CD4-positive, alpha-beta T cell treated with Interleukin-4 for 1 hour (primary cell): ENCODE results near the gene ITPKC.

Source experiments
- DNase-seq, 2 donors: peaks; one replicate each; pipeline ENCODE4 v3.0.0-alpha.2; 2020 to 2022

ITPKC gene

DNA sequence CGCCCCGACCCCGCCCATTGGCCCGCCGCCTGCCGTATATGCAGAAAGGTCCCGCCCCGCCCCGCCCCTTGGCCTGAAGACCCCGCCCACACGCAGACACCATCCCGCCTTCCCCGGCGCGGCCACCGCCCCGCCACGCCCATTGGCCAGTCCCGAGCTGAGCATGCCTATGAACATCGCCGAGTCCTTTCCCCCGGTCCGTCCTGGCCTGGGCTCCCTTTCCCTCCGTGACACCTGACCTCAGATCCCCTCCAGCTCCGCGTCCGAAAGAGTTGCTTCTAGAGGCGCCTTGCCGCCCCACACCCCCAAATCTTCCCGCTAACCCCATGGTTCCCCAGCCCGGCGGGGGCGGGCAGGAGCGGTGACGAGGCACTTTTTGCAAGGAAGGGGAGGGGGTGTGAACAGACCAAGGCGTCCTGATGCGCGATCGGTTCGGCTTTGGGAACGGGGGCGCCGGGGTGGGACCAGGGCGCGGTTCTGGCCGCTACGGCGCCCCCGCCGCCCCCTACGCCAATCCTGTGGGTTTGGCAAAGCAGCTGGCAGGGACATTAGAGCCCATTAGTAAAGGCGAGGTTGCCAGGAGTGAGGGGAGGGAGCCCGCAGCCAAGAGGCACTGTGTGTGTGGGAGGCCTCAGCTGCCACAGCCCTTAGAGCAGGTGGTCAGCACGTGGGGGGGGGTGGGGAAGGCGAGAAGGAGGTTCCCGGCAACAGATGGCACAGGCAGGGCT, 26.1 kb upstream of the ITPKC start:
- peak; percentile 88 to 89 for DNase-seq

DNA sequence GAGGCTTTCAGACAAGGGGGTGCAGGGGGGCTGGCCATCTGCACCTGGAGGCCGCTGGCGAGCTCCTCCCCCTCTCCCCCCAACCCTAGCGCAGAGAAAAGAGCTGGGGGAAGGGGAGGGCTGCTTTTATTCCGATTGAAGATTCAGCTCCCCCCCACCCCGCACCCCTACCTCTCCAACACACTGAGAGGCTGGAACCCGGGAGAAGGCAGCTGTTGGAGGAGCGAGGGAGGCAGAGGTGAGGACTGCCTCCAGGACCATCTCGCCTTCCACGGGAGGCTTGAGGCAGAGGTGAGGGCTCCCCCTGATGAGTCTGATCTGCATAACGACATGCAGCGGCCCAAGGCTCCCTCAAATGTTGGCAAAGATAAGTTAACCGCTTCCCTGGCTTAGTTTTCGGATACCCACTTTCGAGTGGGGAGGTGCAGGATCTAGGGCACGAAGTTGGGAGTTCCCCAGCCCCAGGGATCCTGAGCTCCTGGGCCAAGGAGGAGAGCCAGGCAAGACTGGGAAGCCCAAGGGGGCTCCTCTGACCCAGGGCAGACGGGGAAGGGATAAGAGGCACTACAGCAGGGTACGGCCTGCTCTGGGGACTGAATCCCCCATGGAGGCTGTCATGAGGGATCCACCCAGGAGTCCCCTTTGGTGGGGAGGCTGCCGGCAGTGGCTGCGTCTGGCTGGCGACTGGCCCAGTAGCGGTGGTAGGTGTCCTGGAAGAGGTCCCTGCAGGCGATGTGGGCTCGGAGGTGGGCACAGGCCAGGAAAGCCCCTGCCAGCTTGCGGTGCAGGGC, 25.3 kb upstream of the ITPKC start:
- no peak for DNase-seq

DNA sequence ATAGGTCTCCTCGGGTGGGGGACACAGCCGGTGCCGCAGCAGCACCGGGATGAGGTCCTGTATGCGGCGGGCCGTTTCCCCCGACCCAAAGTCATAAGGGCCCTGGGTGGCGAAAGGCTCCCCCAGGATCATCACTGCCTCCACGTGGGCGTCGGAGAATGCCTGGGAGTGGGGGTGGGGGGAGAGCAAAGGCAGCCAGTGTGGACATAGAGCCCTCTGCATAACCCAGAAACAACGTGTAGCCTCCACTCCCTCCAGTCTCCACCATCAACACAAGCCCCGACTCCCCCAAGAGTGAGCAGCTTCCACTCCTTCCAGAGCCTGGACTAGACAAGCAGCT, 24.7 kb upstream of the ITPKC start:
- no peak for DNase-seq

DNA sequence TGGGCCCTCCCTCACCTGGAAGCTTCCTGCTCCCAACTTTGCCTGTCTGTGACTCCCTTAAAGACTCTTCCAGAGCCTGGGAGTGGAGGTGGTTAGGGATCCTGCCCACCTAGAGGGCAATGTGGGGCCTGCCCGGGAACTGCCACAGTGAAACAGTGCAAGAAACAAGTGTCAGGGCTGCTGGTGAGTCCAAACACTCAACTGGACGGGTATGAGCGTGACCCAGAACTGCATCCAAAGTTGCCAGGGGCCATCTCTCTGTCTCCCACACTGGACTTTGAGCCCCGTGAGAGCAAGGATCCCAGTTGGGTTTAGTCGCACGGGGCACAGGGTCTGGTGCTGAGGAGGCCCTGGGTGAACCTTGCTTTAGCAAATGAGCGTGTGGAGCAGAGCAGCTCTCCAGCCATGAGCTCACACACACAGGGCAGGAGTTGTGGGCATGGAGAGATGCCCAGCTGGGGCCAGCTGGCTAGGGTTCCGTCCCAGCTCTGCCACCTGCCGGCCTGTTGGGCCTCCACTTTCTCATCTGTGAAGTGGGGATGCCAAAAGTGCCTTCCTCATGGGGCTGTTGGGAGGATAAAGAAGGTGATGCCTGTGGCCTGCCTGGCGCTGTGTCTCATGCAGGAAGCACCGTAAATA, 23.6 kb upstream of the ITPKC start:
- no peak for DNase-seq

DNA sequence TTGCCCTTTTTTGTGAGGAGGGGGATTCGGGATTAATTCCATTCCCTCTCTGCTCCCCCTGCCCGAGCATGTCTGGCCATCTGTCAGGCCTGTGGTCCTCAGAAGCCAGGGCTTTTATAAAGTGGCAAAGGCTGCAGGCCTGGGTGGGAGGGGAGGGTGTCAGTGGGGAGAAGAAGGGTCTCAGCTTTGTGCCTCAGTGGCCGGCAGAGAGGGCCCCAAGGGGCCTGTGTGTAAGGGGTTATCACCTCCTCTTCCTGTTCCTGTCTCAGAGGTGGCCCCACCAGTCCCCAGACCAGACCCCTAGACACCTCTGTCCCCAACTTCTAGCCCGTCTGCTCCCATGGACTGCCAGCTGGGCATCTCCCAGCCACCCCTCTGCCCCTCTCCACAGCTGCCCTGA, 23.0 kb upstream of the ITPKC start:
- no peak for DNase-seq

DNA sequence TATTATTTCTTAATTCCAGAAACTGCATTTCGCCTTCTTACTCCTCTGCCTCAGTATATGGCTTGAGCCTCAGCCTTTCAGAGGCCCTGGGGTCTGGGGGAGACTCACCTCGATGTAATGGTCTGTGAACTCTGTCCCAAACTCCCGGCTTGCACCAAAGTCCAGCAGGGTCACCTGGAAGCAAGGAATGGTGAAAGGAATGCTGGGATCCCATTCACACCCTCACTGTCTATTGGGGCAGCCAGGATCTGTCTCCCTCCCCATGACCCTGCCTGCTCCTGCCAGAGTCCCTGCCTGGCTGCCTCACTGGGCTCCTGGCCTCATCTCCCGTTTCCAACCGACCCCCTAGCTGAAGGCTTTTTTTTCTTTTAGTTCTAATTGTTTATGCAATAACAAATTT, 21.0 kb upstream of the ITPKC start:
- DNase-seq: no peak

DNA sequence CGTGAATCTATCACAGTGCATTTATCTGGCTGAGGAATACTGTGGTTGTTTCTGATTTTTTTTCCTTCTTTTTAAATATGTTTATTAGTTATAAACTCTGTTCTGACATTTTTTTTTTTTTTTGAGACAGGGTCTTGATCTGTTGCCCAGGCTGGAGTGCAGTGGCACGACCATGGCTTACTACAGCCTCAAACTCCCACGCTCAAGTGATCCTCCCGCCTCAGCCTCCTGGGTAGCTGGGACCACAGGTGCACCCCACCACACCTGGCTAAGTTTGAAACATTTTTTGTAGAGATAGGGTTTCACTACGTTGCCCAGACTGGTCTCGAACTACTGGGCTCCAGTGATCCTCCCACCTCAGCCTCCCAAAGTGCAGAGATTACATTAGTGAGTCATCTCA, 19.9 kb upstream of the ITPKC start:
- DNase-seq: no peak

- DNase-seq: no peak
These were observed 16.8 kb upstream of the ITPKC start for GRCh38 chr19:40700083-40700482.

- no peak for DNase-seq
These were observed 15.2 kb upstream of the ITPKC start for GRCh38 chr19:40701758-40702157.

DNA sequence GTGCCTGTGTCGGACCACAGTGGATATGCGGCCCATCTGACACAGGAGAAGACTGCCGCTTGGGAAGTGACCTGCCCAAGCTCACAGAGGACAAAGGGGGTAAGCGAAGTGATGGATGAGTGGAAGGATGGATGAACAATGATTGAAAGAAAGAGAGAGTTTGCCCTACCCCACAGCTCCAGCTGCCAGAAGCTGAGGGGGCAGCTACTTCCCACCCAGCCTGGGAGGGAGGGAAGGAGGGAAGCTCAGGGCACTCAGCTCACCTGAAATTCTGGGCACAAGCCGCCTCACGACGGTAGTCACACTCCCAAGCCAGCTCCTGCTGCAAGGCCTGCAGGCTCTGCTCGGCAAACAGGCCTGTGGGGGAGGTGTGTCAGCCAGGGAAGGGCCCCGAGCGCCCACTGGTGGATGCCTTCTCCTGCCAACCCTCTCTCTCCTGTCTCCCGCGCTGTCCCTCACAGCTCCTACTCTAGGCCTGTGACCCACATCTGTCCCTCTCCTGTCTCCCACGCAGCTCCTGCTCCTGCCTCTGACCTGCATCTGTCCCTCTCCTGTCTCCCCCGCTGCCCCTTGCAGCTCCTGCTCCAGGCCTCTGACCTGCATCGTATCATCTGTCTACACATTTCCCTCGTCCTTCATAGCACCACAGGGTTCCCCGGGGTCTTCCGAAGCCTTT, 14.4 kb upstream of the ITPKC start:
- no peak for DNase-seq

- DNase-seq: no peak
These were observed 13.7 kb upstream of the ITPKC start for GRCh38 chr19:40703029-40703755.

GRCh38 chr19:40704491-40705361, 12.2 kb upstream of the ITPKC start:
- DNase-seq: no peak

DNA sequence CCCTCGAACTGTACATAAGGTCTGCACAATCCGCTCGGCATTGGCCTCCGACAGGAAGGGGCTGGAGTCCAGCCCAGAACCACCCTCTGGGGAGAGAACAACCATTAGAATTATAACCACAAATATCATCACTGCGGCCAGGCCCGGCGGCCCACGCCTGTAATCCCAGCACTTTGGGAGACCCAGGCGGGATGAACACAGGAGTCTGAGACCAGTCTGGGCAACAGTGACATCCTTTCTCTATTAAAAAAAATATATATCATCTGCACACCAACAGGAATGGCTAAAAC, 11.6 kb upstream of the ITPKC start:
- DNase-seq: no peak

DNA sequence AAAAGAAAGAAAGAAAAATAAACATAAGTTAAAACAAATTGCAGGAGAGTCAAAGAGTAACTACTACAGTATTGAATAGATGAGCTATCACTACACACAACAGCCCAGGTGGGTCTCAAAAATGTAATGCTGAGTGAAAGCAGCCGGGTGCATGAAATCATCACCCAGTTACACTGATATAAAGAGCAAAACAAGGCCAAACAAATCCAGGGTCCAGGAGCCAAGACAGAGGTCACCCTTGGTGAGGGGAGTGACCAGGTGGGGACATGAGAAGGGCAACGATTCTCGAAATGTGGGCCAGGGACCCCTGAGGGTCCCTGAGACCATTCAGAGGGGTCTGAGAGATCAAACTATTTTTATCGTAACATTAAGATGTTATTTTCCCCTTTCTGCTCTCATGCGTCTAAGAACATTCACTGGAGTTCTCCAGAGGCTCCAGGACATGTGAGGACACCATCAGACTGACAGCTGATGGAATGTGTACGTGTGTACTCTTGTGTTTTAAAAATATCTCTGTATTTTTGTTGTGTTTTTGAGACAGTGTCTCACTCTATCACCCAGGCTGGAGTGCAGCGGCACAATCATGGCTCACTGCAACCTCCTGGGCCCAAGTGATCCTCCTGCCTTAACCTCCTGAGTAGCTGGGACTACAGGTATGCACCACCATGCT, 10.8 kb upstream of the ITPKC start:
- DNase-seq: no peak

DNA sequence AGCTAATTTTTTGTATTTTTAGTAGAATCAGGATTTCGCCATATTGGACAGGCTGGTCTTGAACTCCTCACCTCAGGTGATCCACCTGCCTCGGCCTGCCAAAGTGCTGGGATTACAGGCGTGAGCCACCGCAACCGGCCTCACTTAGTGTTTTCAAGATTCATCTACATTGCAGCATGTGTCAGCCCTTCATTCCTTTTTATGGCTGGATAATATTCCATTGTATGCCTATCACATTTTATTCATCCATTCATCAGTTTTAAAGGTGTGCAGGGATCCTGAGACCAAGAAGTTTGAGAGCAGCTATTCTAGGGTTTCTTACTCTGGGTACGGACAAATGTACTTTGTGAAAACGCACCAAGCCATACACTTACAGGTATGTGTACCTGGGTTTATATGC, 9.3 kb upstream of the ITPKC start:
- DNase-seq: no peak

- DNase-seq: no peak
These were observed 7.1 kb upstream of the ITPKC start for GRCh38 chr19:40709817-40710216.

GRCh38 chr19:40713939-40714338, 3.0 kb upstream of the ITPKC start:
- DNase-seq: no peak

DNA sequence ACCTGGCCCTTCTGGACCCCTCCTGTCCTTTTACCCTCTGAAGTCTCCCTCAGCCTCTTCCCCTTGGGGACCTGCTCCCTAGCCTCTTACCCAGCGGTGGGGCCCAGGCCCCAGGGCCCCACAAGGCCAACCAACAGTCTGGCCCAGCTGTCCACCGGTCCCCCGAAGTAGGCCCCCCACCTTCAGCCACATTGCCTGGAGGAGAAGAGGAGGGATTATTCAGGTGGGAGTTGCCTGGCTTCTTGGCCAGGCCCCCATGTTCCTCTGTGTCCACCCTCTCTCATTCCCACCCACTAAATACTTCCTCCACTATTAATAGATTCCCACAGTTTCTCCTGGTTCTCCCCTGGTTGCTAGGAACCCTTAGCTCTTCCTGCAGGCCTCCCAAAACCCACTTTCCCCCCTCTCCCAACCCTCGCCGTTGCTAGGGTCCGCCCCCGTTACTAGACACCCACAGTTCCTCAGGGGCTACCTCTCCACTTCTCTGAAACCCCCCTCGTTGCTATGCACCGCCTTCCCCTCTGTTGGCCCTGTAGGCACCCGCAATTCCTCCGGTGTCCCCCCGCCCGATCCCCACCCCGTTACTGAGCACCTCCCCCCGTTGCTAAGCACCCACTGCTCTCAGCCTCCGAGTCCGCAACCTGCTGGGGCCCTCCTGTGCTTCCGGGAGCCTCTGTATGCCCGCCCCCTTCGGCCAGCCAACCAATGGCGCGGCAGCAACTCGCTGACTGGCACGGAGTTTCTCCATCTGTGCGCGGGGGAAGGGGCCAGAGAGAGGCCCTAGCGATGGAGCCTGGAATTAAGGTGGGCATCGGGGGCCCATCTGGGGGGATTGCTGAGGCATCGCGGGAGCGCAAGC, 2.2 kb upstream of the ITPKC start:
- peak; percentile 95 to 96 for DNase-seq

- DNase-seq: peak; percentile 59 to 63
These were observed 856 bp upstream of the ITPKC start for GRCh38 chr19:40716031-40716481.

GRCh38 chr19:40717325-40717879, 490 bp downstream of the ITPKC start:
- peak in 1 of 2 donors; percentile 9 for DNase-seq
